A673 (cell line): ENCODE measurements around the gene RAD23B. TPM values are rescaled to one million over a fixed set of nuclear protein-coding genes. Genes with fewer than 3 reads are reported as not detected.

Experiments
- BruUV-seq: library from RNA; stranded (reverse); fragments of 400-500 nt; replicated peaks from 2 replicates; lab custom pipeline; 2021; lab: Mats Ljungman, UMichigan
- CTCF ChIA-PET: fragments of 300-600 bp; sonication (Branson Sonifier 250); formaldehyde crosslinking; loops from one replicate; lab custom pipeline; 2022; ENCODE audit warnings: antibody characterized with exemption; lab: Charles Lee
- POLR2A ChIA-PET: fragments of 300-600 bp; sonication (Branson Sonifier 250); formaldehyde crosslinking; loops from one replicate; lab custom pipeline; 2022; ENCODE audit warnings: antibody characterized with exemption; ENCODE audit not compliant: low non-redundant PET; lab: Charles Lee
- DNase-seq: peaks from one replicate; pipeline ENCODE4 v3.0.0-alpha.2; 2015; ENCODE audit warnings: low spot score
- H3K27ac ChIP-seq: fragments of 200-600 bp; sonication (generic); 2 replicates; pipeline ENCODE4 v1.5.1; 2016; ENCODE audit warnings: mixed run types, low read depth, mild to moderate bottlenecking, mixed read lengths, antibody characterized with exemption, low read length; ENCODE audit not compliant: poor library complexity, severe bottlenecking
- H3K27me3 ChIP-seq: fragments of 200-600 bp; sonication (generic); replicated peaks from 2 replicates; pipeline ENCODE4 v1.6.1; 2017; ENCODE audit warnings: mixed run types, low read depth, mild to moderate bottlenecking, mixed read lengths, antibody characterized with exemption, low read length; ENCODE audit not compliant: insufficient read depth, poor library complexity
- H3K36me3 ChIP-seq: fragments of 200-600 bp; sonication (generic); 2 replicates; pipeline ENCODE4 v1.6.1; 2016; ENCODE audit warnings: mixed run types, mild to moderate bottlenecking, mixed read lengths, antibody characterized with exemption, low read length; ENCODE audit not compliant: insufficient read depth, poor library complexity, severe bottlenecking
- H3K4me1 ChIP-seq: fragments of 200-600 bp; sonication (generic); 2 replicates; pipeline ENCODE4 v1.6.1; 2017; ENCODE audit warnings: mixed run types, mild to moderate bottlenecking, mixed read lengths, antibody characterized with exemption, low read length; ENCODE audit not compliant: insufficient read depth, poor library complexity, severe bottlenecking
- H3K4me3 ChIP-seq: fragments of 200-600 bp; sonication (generic); 2 replicates; pipeline ENCODE4 v1.5.1; 2016; ENCODE audit warnings: low read depth, mixed run types, mild to moderate bottlenecking, mixed read lengths, low read length; ENCODE audit not compliant: poor library complexity, severe bottlenecking
- H3K9me3 ChIP-seq: fragments of 200-600 bp; sonication (generic); 2 replicates; pipeline ENCODE4 v1.6.1; 2016; ENCODE audit warnings: mixed run types, low read depth, mild to moderate bottlenecking, mixed read lengths, antibody characterized with exemption, low read length; ENCODE audit not compliant: poor library complexity, severe bottlenecking
- CTCF ChIP-seq: fragments of 300-800, 200-600 bp; sonication (generic); conservative IDR thresholded peaks from 2 replicates; pipeline ENCODE4 v1.5.1; 2017; ENCODE audit warnings: low read depth, mild to moderate bottlenecking, antibody characterized with exemption, low read length, moderate library complexity, mixed read lengths
- EZH2 ChIP-seq: fragments of 200-600 bp; sonication (generic); IDR thresholded peaks from 2 replicates; pipeline ENCODE4 v1.6.1; 2017; ENCODE audit warnings: borderline replicate concordance, low read depth, mild to moderate bottlenecking, mixed read lengths, antibody characterized with exemption, low read length; ENCODE audit not compliant: poor library complexity, severe bottlenecking
- intact Hi-C: fragments of 100-400 bp; cut with micrococcal nuclease; formaldehyde crosslinking; loops from one replicate; pipeline ENCODE4 v1.10.0; 2022; ENCODE audit not compliant: unreplicated experiment
- total RNA-seq: library from RNA; stranded (reverse); gene quantifications from 2 replicates; pipeline ENCODE4 v1.2.3, GENCODE V29; 2021

Gene RAD23B
- total RNA-seq, 1 experiment from 2014 or later, result 151 TPM

GRCh38 chr9:107274953-107275422 lies 8.1 kb upstream of the RAD23B start:
- POLR2A ChIA-PET, result no interaction called here
- no peaks in the 10 kb centered on the region for H3K36me3 ChIP-seq
- no peak overlapping the region for H3K27ac ChIP-seq
- BruUV-seq, result no TSS peak
- H3K9me3 ChIP-seq, result no peaks in the 10 kb centered on the region
- H3K4me1 ChIP-seq, result peaks cover 6% of the 10 kb centered on the region
- no peak for TF ChIP-seq CTCF
- no peak for TF ChIP-seq EZH2
- H3K27me3 ChIP-seq, result no peaks in the 10 kb centered on the region
- peak; percentile 66 for DNase-seq
- H3K4me3 ChIP-seq, result no peak overlapping the region
- CTCF ChIA-PET, result no interaction called here
- intact Hi-C loops, result no loop called here

GRCh38 chr9:107275530-107275929 lies 7.5 kb upstream of the RAD23B start:
- no peaks in the 10 kb centered on the region for H3K9me3 ChIP-seq
- no peak overlapping the region for H3K27ac ChIP-seq
- DNase-seq, result no peak
- intact Hi-C loops, result no loop called here
- no peaks in the 10 kb centered on the region for H3K36me3 ChIP-seq
- no peaks in the 10 kb centered on the region for H3K27me3 ChIP-seq
- peaks cover 6% of the 10 kb centered on the region for H3K4me1 ChIP-seq
- CTCF ChIA-PET, result no interaction called here
- no peak overlapping the region for H3K4me3 ChIP-seq
- BruUV-seq, result no TSS peak
- POLR2A ChIA-PET, result no interaction called here
- TF ChIP-seq EZH2 (no peak), CTCF (no peak)

- H3K27ac ChIP-seq, result no peak overlapping the region
- no peaks in the 10 kb centered on the region for H3K36me3 ChIP-seq
- no peak for DNase-seq
- BruUV-seq, result no TSS peak
- ChIA-PET POLR2A (interaction anchor here (0.6 kb wide), 1 partner anchor 11 kb away, joined by 3 read pairs; no protein-coding TSS in a partner anchor), CTCF (no interaction called here)
- TF ChIP-seq EZH2 (no peak), CTCF (no peak)
- H3K9me3 ChIP-seq, result no peaks in the 10 kb centered on the region
- peaks cover 8% of the 10 kb centered on the region for H3K4me1 ChIP-seq
- intact Hi-C loops, result no loop called here
- no peaks in the 10 kb centered on the region for H3K27me3 ChIP-seq
- H3K4me3 ChIP-seq, result no peak overlapping the region
Measured at GRCh38 chr9:107276966-107277710, 5.9 kb upstream of the RAD23B start.
